SK-N-SH treated with all-trans-retinoic acid at 6 μM for 48 hours (cell line): ENCODE measurements around the gene CTR9.

Source experiments
- ARNTL ChIP-seq: fragments of 450-650 bp; formaldehyde crosslinking; IDR thresholded peaks from 2 replicates; pipeline ENCODE4 v1.5.0; 2020; ENCODE audit warnings: low read depth, mild to moderate bottlenecking, moderate library complexity, borderline replicate concordance
- CSDC2 ChIP-seq: fragments of 250-450 bp; sonication (Bioruptor Pico); IDR thresholded peaks from 2 replicates; pipeline ENCODE4 v1.5.0; 2020; ENCODE audit warnings: mild to moderate bottlenecking, moderate library complexity
- GLIS3 ChIP-seq: fragments of 250-450 bp; sonication (Bioruptor Pico); IDR thresholded peaks from 2 replicates; pipeline ENCODE4 v1.5.0; 2020; ENCODE audit warnings: mild to moderate bottlenecking, moderate library complexity
- ISL1 ChIP-seq: fragments of 250-450 bp; sonication (Bioruptor Pico); IDR thresholded peaks from 2 replicates; pipeline ENCODE4 v2.1.2; 2022; ENCODE audit warnings: mild to moderate bottlenecking, moderate library complexity
- ZFP30 ChIP-seq: fragments of 450-650 bp; formaldehyde crosslinking; IDR thresholded peaks from 2 replicates; pipeline ENCODE4 v1.5.0; 2022; ENCODE audit warnings: mild to moderate bottlenecking, moderate library complexity
- ZNF565 ChIP-seq: fragments of 450-650 bp; formaldehyde crosslinking; conservative IDR thresholded peaks from 2 replicates; pipeline ENCODE4 v1.5.0; 2020; ENCODE audit warnings: low read depth, mild to moderate bottlenecking, moderate library complexity
- TF ChIP-seq, protein P1 (sequence below): fragments of 250-450 bp; sonication (Bioruptor Pico); IDR thresholded peaks from 2 replicates; pipeline ENCODE4 v1.5.1; 2020; ENCODE audit warnings: low read depth, mild to moderate bottlenecking, moderate library complexity
- TF ChIP-seq, protein P2 (sequence below): fragments of 250-450 bp; sonication (Bioruptor Pico); IDR thresholded peaks from 2 replicates; pipeline ENCODE4 v1.8.0; 2020; ENCODE audit warnings: mild to moderate bottlenecking, moderate library complexity, borderline replicate concordance

DNA sequence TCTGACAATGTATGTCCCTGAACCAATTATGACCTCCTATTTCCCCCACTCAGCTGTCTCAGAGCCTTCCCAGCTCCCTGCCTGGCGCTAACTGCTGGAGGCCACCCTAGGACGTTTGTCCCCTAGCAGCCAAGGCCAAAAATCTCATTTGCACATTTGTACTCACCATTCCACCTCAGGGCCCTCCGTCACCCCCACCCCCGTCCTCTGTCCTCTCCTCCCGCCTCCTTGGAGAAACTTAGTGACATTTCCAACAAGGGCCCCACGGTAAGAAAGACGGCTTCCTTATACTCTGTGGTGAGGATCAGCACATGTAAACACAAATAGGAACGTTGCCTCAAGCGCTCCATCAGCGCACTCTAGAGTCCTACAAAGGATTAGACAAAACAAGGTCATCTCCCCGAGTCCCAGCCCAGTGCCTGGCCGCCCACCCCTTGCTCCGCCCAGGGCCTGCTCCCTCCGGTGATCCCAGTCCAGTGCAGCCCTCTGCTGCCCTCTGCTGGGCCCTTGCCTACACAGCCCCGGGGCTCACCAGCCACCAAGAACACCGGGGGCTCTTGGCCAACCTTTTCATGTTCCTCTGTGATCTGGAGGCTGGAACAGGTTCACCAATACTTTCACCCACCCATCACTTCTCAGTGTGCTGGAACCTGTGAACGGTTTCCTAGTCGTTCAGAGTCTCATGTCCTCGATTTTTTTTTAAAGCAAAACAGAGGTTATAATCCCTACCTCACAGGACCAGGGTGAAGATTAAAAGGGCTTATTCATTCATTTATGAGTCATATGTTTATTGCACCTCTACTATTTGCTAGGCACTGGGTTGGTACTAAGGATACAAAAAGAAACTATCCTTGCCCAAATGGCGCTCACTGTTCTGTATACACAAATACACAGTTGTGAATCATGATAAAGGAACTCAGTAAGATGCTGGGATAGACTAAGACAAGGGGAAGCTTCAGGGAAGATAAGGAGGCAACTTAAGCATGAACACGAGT is 15.3 kb upstream of the CTR9 start:
- TF ChIP-seq ISL1 (CRISPR knock-in tag) (no peak), ZFP30 (no peak), ARNTL (CRISPR knock-in tag) (no peak), CSDC2 (CRISPR knock-in tag) (no peak), GLIS3 (CRISPR knock-in tag) (no peak), ZNF565 (no peak)
- TF ChIP-seq, protein P1, sequence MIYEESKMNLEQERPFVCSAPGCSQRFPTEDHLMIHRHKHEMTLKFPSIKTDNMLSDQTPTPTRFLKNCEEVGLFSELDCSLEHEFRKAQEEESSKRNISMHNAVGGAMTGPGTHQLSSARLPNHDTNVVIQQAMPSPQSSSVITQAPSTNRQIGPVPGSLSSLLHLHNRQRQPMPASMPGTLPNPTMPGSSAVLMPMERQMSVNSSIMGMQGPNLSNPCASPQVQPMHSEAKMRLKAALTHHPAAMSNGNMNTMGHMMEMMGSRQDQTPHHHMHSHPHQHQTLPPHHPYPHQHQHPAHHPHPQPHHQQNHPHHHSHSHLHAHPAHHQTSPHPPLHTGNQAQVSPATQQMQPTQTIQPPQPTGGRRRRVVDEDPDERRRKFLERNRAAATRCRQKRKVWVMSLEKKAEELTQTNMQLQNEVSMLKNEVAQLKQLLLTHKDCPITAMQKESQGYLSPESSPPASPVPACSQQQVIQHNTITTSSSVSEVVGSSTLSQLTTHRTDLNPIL (CRISPR knock-in tag), result no peak
- TF ChIP-seq, protein P2, sequence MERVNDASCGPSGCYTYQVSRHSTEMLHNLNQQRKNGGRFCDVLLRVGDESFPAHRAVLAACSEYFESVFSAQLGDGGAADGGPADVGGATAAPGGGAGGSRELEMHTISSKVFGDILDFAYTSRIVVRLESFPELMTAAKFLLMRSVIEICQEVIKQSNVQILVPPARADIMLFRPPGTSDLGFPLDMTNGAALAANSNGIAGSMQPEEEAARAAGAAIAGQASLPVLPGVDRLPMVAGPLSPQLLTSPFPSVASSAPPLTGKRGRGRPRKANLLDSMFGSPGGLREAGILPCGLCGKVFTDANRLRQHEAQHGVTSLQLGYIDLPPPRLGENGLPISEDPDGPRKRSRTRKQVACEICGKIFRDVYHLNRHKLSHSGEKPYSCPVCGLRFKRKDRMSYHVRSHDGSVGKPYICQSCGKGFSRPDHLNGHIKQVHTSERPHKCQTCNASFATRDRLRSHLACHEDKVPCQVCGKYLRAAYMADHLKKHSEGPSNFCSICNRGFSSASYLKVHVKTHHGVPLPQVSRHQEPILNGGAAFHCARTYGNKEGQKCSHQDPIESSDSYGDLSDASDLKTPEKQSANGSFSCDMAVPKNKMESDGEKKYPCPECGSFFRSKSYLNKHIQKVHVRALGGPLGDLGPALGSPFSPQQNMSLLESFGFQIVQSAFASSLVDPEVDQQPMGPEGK, result no peak
